Measurements from ENCODE around the gene LSS.

- TF ChIP-seq CTCF (optimal IDR thresholded peaks at IDR 0.05 in 1 of 3, IDR thresholded peaks at IDR 0.05 in 1 of 3, conservative IDR thresholded peaks at IDR 0.05 in 1 of 3; ENCODE audit: extremely low read depth in 1 of 3, insufficient read depth in 2 of 3, low read length in 3 of 3): no peak
- no peak for TF ChIP-seq EZH2 (IDR thresholded peaks at IDR 0.05; ENCODE audit: low read length)
Observed at GRCh38 chr21:46157987-46158451, 70.6 kb downstream of the LSS start.
